ENCODE data around the gene LMF2. TPM values are rescaled to one million over a fixed set of nuclear protein-coding genes. Genes with fewer than 3 reads are reported as not detected.
"Not testable (repeated sequence)": the region's sequence is repeated elsewhere in the genome, so short reads cannot be mapped to it uniquely, and the experiment has no call there.

The LMF2 gene
- total and polyA plus RNA-seq, 5 donors from 2014 or later, result 21.5 to 113 (median 21.8) TPM

GRCh38 chr22:50541667-50542026, 34.1 kb upstream of the LMF2 start:
- peaks cover 54% of the 10 kb centered on the region for H3K4me1 ChIP-seq (ENCODE audit: control insufficient read depth, insufficient read depth, low read length, poor library complexity, severe bottlenecking)
- DNase-seq; H3K4me3 ChIP-seq (ENCODE audit: low read depth, low read length): not testable (repeated sequence)

GRCh38 chr22:50540381-50540780, 32.9 kb upstream of the LMF2 start:
- H3K27ac ChIP-seq (ENCODE audit: insufficient read depth, low read length, poor library complexity, severe bottlenecking), result peak overlapping the region; percentile 99
- H3K4me1 ChIP-seq (ENCODE audit: control insufficient read depth, insufficient read depth, low read length, poor library complexity, severe bottlenecking), result peaks cover 45% of the 10 kb centered on the region
- no peak overlapping the region for H3K4me3 ChIP-seq (ENCODE audit: low read depth, low read length)
- Mint-ChIP-seq H3K4me3 (peak overlapping the region in 3 of 4 donors; percentile 9 to 70 (median 17)), H3K4me1 (peaks cover 14 to 57% (median 38%) of the 10 kb centered on the region in 4 donors), H3K27me3 (no peaks in the 10 kb centered on the region), H3K27ac (peak overlapping the region; percentile 98 to 100 (median 98)), H3K36me3 (no peaks in the 10 kb centered on the region), H3K9me3 (peaks cover 0 to 3% (median 0%) of the 10 kb centered on the region in 7 donors)
- H3K36me3 ChIP-seq (ENCODE audit: control insufficient read depth, insufficient read depth, low read length), result no peaks in the 10 kb centered on the region
- H3K27me3 ChIP-seq (ENCODE audit: control insufficient read depth, insufficient read depth, low read length), result no peaks in the 10 kb centered on the region
- ATAC-seq (ENCODE audit: low read depth in 2 of 2), result no peak
- H3K9me3 ChIP-seq (ENCODE audit: control insufficient read depth in 2 of 2, low read length in 2 of 2), result no peaks in the 10 kb centered on the region
- DNase-seq, result no peak

More at GRCh38 chr22:50541667-50542026, 34.1 kb upstream of the LMF2 start:
- H3K27ac ChIP-seq (ENCODE audit: insufficient read depth, low read length, poor library complexity, severe bottlenecking); H3K27me3 ChIP-seq (ENCODE audit: control insufficient read depth, insufficient read depth, low read length); H3K27me3 Mint-ChIP-seq; H3K9me3 Mint-ChIP-seq; H3K9me3 ChIP-seq (ENCODE audit: control insufficient read depth in 2 of 2, low read length in 2 of 2); H3K36me3 ChIP-seq (ENCODE audit: control insufficient read depth, insufficient read depth, low read length); H3K36me3 Mint-ChIP-seq; ATAC-seq (ENCODE audit: low read depth in 2 of 2): not testable (repeated sequence)
- H3K27ac Mint-ChIP-seq, result peak overlapping the region in 1 of 3 donors; percentile 100
- peak overlapping the region in 2 of 4 donors; percentile 28 to 47 for H3K4me3 Mint-ChIP-seq
- H3K4me1 Mint-ChIP-seq, result peaks cover 14 to 65% (median 39%) of the 10 kb centered on the region in 4 donors

- H3K4me3 Mint-ChIP-seq, result peak overlapping the region in 3 of 4 donors; percentile 34 to 64 (median 36)
- H3K36me3 Mint-ChIP-seq, result no peaks in the 10 kb centered on the region
- no peaks in the 10 kb centered on the region for H3K9me3 ChIP-seq (ENCODE audit: control insufficient read depth in 2 of 2, low read length in 2 of 2)
- peak overlapping the region; percentile 90 to 100 (median 100) for H3K27ac Mint-ChIP-seq
- no peaks in the 10 kb centered on the region for H3K36me3 ChIP-seq (ENCODE audit: control insufficient read depth, insufficient read depth, low read length)
- no peaks in the 10 kb centered on the region for H3K27me3 ChIP-seq (ENCODE audit: control insufficient read depth, insufficient read depth, low read length)
- H3K27me3 Mint-ChIP-seq, result no peaks in the 10 kb centered on the region
- ATAC-seq (ENCODE audit: low read depth in 2 of 2) (no peak), DNase-seq (no peak)
- H3K9me3 Mint-ChIP-seq, result peaks cover 0 to 3% (median 0%) of the 10 kb centered on the region in 7 donors
- peaks cover 14 to 64% (median 39%) of the 10 kb centered on the region in 4 donors for H3K4me1 Mint-ChIP-seq
- H3K27ac ChIP-seq (ENCODE audit: insufficient read depth, low read length, poor library complexity, severe bottlenecking), result peak overlapping the region; percentile 99
- H3K4me3 ChIP-seq (ENCODE audit: low read depth, low read length), result no peak overlapping the region
- peaks cover 38% of the 10 kb centered on the region for H3K4me1 ChIP-seq (ENCODE audit: control insufficient read depth, insufficient read depth, low read length, poor library complexity, severe bottlenecking)
Observed at GRCh38 chr22:50537765-50538164, 30.3 kb upstream of the LMF2 start.

GRCh38 chr22:50536226-50536625, 28.7 kb upstream of the LMF2 start:
- Histone ChIP-seq H3K9me3 (ENCODE audit: control insufficient read depth in 2 of 2, low read length in 2 of 2) (no peaks in the 10 kb centered on the region), H3K4me1 (ENCODE audit: control insufficient read depth, insufficient read depth, low read length, poor library complexity, severe bottlenecking) (peaks cover 48% of the 10 kb centered on the region), H3K27ac (ENCODE audit: insufficient read depth, low read length, poor library complexity, severe bottlenecking) (peak overlapping the region; percentile 44), H3K4me3 (ENCODE audit: low read depth, low read length) (no peak overlapping the region), H3K36me3 (ENCODE audit: control insufficient read depth, insufficient read depth, low read length) (no peaks in the 10 kb centered on the region), H3K27me3 (ENCODE audit: control insufficient read depth, insufficient read depth, low read length) (no peaks in the 10 kb centered on the region)
- ATAC-seq (ENCODE audit: low read depth in 2 of 2) (no peak), DNase-seq (no peak)
- no peaks in the 10 kb centered on the region for H3K27me3 Mint-ChIP-seq
- H3K4me3 Mint-ChIP-seq, result peak overlapping the region in 2 of 4 donors; percentile 16 to 54
- H3K9me3 Mint-ChIP-seq, result peaks cover 0 to 3% (median 0%) of the 10 kb centered on the region in 7 donors
- peak overlapping the region in 1 of 3 donors; percentile 100 for H3K27ac Mint-ChIP-seq
- H3K4me1 Mint-ChIP-seq, result peaks cover 7 to 59% (median 35%) of the 10 kb centered on the region in 4 donors
- no peaks in the 10 kb centered on the region for H3K36me3 Mint-ChIP-seq

- Mint-ChIP-seq H3K4me1 (peaks cover 7 to 50% (median 27%) of the 10 kb centered on the region in 4 donors), H3K4me3 (peak overlapping the region in 2 of 4 donors; percentile 93), H3K27ac (peak overlapping the region in 1 of 3 donors; percentile 7), H3K27me3 (no peaks in the 10 kb centered on the region), H3K9me3 (peaks cover 0 to 3% (median 0%) of the 10 kb centered on the region in 7 donors), H3K36me3 (no peaks in the 10 kb centered on the region)
- ATAC-seq (ENCODE audit: low read depth in 2 of 2) (no peak), DNase-seq (no peak)
- H3K36me3 ChIP-seq (ENCODE audit: control insufficient read depth, insufficient read depth, low read length), result no peaks in the 10 kb centered on the region
- H3K4me1 ChIP-seq (ENCODE audit: control insufficient read depth, insufficient read depth, low read length, poor library complexity, severe bottlenecking), result peaks cover 55% of the 10 kb centered on the region
- H3K9me3 ChIP-seq (ENCODE audit: control insufficient read depth in 2 of 2, low read length in 2 of 2), result no peaks in the 10 kb centered on the region
- H3K4me3 ChIP-seq (ENCODE audit: low read depth, low read length), result no peak overlapping the region
- H3K27ac ChIP-seq (ENCODE audit: insufficient read depth, low read length, poor library complexity, severe bottlenecking), result no peak overlapping the region
- no peaks in the 10 kb centered on the region for H3K27me3 ChIP-seq (ENCODE audit: control insufficient read depth, insufficient read depth, low read length)
Observed at GRCh38 chr22:50535113-50535512, 27.6 kb upstream of the LMF2 start.

GRCh38 chr22:50533856-50534711, 26.6 kb upstream of the LMF2 start:
- not testable (repeated sequence) for H3K4me3 ChIP-seq (ENCODE audit: low read depth, low read length); H3K9me3 ChIP-seq (ENCODE audit: control insufficient read depth in 2 of 2, low read length in 2 of 2); H3K27me3 Mint-ChIP-seq; H3K36me3 Mint-ChIP-seq; ATAC-seq (ENCODE audit: low read depth in 2 of 2); H3K9me3 Mint-ChIP-seq; H3K36me3 ChIP-seq (ENCODE audit: control insufficient read depth, insufficient read depth, low read length); H3K27me3 ChIP-seq (ENCODE audit: control insufficient read depth, insufficient read depth, low read length)
- Histone ChIP-seq H3K27ac (ENCODE audit: insufficient read depth, low read length, poor library complexity, severe bottlenecking) (peak overlapping the region; percentile 96), H3K4me1 (ENCODE audit: control insufficient read depth, insufficient read depth, low read length, poor library complexity, severe bottlenecking) (peaks cover 55% of the 10 kb centered on the region)
- DNase-seq, result peak in 1 of 3 donors; percentile 77
- Mint-ChIP-seq H3K4me3 (peak overlapping the region; percentile 16 to 93 (median 88)), H3K4me1 (peaks cover 0 to 40% (median 21%) of the 10 kb centered on the region in 4 donors), H3K27ac (peak overlapping the region; percentile 54 to 92 (median 82))

GRCh38 chr22:50532824-50533796, 25.6 kb upstream of the LMF2 start:
- H3K27me3 ChIP-seq (ENCODE audit: control insufficient read depth, insufficient read depth, low read length), result no peaks in the 10 kb centered on the region
- H3K27ac ChIP-seq (ENCODE audit: insufficient read depth, low read length, poor library complexity, severe bottlenecking), result peak overlapping the region; percentile 96
- H3K9me3 ChIP-seq (ENCODE audit: control insufficient read depth in 2 of 2, low read length in 2 of 2), result no peaks in the 10 kb centered on the region
- ATAC-seq (ENCODE audit: low read depth in 2 of 2) (no peak), DNase-seq (no peak)
- Mint-ChIP-seq H3K27ac (peak overlapping the region; percentile 82 to 98 (median 92)), H3K4me1 (peaks cover 0 to 45% (median 20%) of the 10 kb centered on the region in 4 donors), H3K4me3 (peak overlapping the region; percentile 81 to 94 (median 88)), H3K36me3 (no peaks in the 10 kb centered on the region), H3K9me3 (no peaks in the 10 kb centered on the region), H3K27me3 (no peaks in the 10 kb centered on the region)
- no peak overlapping the region for H3K4me3 ChIP-seq (ENCODE audit: low read depth, low read length)
- no peaks in the 10 kb centered on the region for H3K36me3 ChIP-seq (ENCODE audit: control insufficient read depth, insufficient read depth, low read length)
- H3K4me1 ChIP-seq (ENCODE audit: control insufficient read depth, insufficient read depth, low read length, poor library complexity, severe bottlenecking), result peaks cover 52% of the 10 kb centered on the region
